ENCODE measurements around the gene IL12RB2. TPM values are rescaled to one million over a fixed set of nuclear protein-coding genes. Genes with fewer than 3 reads are reported as not detected.
A peak's percentile ranks its signal among the peaks of the same experiment; 100 is the strongest.

The IL12RB2 gene
- total and polyA plus RNA-seq, 2 of the 13 experiments (the other 11 are each of a cell fraction or from before 2014, with no cell fraction given): not detected

DNA sequence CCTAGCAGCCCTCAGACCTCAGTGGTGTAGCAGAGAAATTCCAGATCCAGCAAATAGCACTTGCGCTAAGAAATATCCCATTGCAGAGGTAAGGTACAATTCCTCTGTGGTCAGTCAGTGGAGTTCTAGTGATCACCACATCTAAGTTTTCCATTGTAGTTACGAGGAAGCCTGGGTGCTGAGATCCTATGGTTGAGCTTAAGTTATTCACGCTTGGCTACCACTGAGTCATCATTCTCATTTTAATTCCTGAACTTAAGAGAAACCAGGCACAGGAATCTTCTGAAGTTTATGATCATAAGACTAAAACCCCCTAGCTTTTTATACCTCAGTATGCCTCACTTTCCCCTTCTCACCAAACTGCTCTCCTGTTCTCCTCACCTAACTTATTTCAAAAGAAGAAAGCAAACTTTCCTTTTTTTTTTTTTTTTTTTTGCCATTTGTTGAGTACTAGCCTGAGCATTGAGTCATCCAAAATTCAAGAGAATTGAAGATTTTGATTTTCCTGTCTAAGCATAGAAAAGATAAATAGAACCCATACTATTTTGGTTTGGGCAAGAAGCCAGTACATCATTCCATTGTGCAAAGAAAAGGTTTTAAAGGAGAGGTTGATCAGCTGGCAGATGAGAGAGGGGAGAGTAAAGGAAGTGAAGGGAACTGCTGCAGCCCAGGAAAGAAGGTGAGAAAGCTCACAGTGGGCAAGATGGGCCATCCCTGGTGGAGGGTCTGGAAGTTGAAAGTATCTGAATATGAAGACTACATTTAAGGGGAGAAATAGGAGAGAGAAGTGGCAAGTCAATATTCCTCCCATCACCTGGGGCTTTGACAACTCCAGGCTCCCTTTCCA lies 82.6 kb downstream of the IL12RB2 start:
- H3K9ac ChIP-seq (ENCODE audit: insufficient read depth, low read depth, low read length): no peak overlapping the region
- H3K4me1 ChIP-seq (ENCODE audit: insufficient read depth, low read length): no peaks in the 10 kb centered on the region
- FAIRE-seq: no peak
- no peaks in the 10 kb centered on the region for H3K36me3 ChIP-seq (replicated peaks in 1 of 2; ENCODE audit: control insufficient read depth in 1 of 2, insufficient read depth in 2 of 2, low read length in 2 of 2)
- no peaks in the 10 kb centered on the region for H3K79me2 ChIP-seq (ENCODE audit: insufficient read depth, low read length)
- H3K27me3 ChIP-seq (ENCODE audit: control insufficient read depth in 1 of 2, insufficient read depth in 2 of 2, low read length in 2 of 2): no peaks in the 10 kb centered on the region
- no peak overlapping the region for H3K4me3 ChIP-seq (replicated peaks in 1 of 3; ENCODE audit: insufficient read depth in 1 of 3, low read depth in 2 of 3, low read length in 3 of 3)
- H2AFZ ChIP-seq (ENCODE audit: low read length): no peak overlapping the region
- DNase-seq (ENCODE audit: low spot score): no peak
- no peak for TF ChIP-seq MBNL3 (CRISPR knock-in tag; conservative IDR thresholded peaks at IDR 0.05)
- no peak for TF ChIP-seq NR2F6 (IDR thresholded peaks at IDR 0.05)
- TF ChIP-seq NR2F6 (CRISPR knock-in tag; IDR thresholded peaks at IDR 0.05): no peak
- no peak for TF ChIP-seq ZNF354B (CRISPR knock-in tag; IDR thresholded peaks at IDR 0.05)
- no peak for TF ChIP-seq U2AF1 (optimal IDR thresholded peaks at IDR 0.05; ENCODE audit: low read depth, low read length)
- no peak for TF ChIP-seq ONECUT2 (CRISPR knock-in tag; IDR thresholded peaks at IDR 0.05)
- TF ChIP-seq KDM3A (CRISPR knock-in tag; IDR thresholded peaks at IDR 0.05; ENCODE audit: low read depth): no peak
- ATAC-seq: no peak
- no peaks in the 10 kb centered on the region for H4K20me1 ChIP-seq (ENCODE audit: insufficient read depth, low read length)
- WGBS (ENCODE audit: low lambda C conversion rate): 92% methylated on average over 3 of the region's 3 CpGs
- H3K4me2 ChIP-seq (ENCODE audit: low read depth, low read length): no peak overlapping the region
- ChIA-PET POLR2A (no interaction called here), CTCF (ENCODE audit: low intra/inter-chr PET ratio, low total read pairs) (no interaction called here)
- intact Hi-C loops (cut with micrococcal nuclease; ENCODE audit: unreplicated experiment) (no loop called here), in situ Hi-C loops (cut with HindIII; ENCODE audit: extremely low pct_ligation_motif_present, low pct_unique_long_range_greater_than_20kb) (no loop called here)
- H3K27ac ChIP-seq (ENCODE audit: extremely low read length, insufficient read depth, low read length): no peak overlapping the region
- no TSS peak for BruUV-seq (replicated peaks)
- H3K9me3 ChIP-seq (ENCODE audit: low read length): peaks cover 4% of the 10 kb centered on the region; the same call in 1 of the 2 replicates

- BruUV-seq (replicated peaks): no TSS peak
- FAIRE-seq: no peak
- Histone ChIP-seq H3K9me3 (ENCODE audit: low read length) (no peaks in the 10 kb centered on the region), H3K4me1 (ENCODE audit: insufficient read depth, low read length) (no peaks in the 10 kb centered on the region), H3K27ac (ENCODE audit: extremely low read length, insufficient read depth, low read length) (no peak overlapping the region), H3K4me3 (replicated peaks in 1 of 3; ENCODE audit: insufficient read depth in 1 of 3, low read depth in 2 of 3, low read length in 3 of 3) (no peak overlapping the region), H3K36me3 (replicated peaks in 1 of 2; ENCODE audit: control insufficient read depth in 1 of 2, insufficient read depth in 2 of 2, low read length in 2 of 2) (no peaks in the 10 kb centered on the region), H3K79me2 (ENCODE audit: insufficient read depth, low read length) (no peaks in the 10 kb centered on the region), H2AFZ (ENCODE audit: low read length) (no peak overlapping the region), H3K4me2 (ENCODE audit: low read depth, low read length) (no peak overlapping the region), H3K27me3 (ENCODE audit: control insufficient read depth in 1 of 2, insufficient read depth in 2 of 2, low read length in 2 of 2) (no peaks in the 10 kb centered on the region), H3K9ac (ENCODE audit: insufficient read depth, low read depth, low read length) (no peak overlapping the region), H4K20me1 (ENCODE audit: insufficient read depth, low read length) (no peaks in the 10 kb centered on the region)
- intact Hi-C loops (cut with micrococcal nuclease; ENCODE audit: unreplicated experiment) (no loop called here), in situ Hi-C loops (cut with HindIII; ENCODE audit: extremely low pct_ligation_motif_present, low pct_unique_long_range_greater_than_20kb) (no loop called here)
- ChIA-PET POLR2A (no interaction called here), CTCF (ENCODE audit: low intra/inter-chr PET ratio, low total read pairs) (no interaction called here)
- ATAC-seq: peak; percentile 19; the same call in 1 of the 3 replicates
- DNase-seq (ENCODE audit: low spot score): no peak
- WGBS (ENCODE audit: low lambda C conversion rate): 52% methylated on average over 7 of the region's 12 CpGs
- TF ChIP-seq ARNTL (CRISPR knock-in tag; IDR thresholded peaks at IDR 0.05) (no peak), SP140L (CRISPR knock-in tag; IDR thresholded peaks at IDR 0.05; ENCODE audit: borderline replicate concordance) (no peak), BCL3 (CRISPR knock-in tag; IDR thresholded peaks at IDR 0.05) (no peak), ZSCAN25 (CRISPR knock-in tag; IDR thresholded peaks at IDR 0.05) (no peak), ZNF773 (CRISPR knock-in tag; IDR thresholded peaks at IDR 0.05; ENCODE audit: borderline replicate concordance) (no peak)
- TF ChIP-seq, protein P1, sequence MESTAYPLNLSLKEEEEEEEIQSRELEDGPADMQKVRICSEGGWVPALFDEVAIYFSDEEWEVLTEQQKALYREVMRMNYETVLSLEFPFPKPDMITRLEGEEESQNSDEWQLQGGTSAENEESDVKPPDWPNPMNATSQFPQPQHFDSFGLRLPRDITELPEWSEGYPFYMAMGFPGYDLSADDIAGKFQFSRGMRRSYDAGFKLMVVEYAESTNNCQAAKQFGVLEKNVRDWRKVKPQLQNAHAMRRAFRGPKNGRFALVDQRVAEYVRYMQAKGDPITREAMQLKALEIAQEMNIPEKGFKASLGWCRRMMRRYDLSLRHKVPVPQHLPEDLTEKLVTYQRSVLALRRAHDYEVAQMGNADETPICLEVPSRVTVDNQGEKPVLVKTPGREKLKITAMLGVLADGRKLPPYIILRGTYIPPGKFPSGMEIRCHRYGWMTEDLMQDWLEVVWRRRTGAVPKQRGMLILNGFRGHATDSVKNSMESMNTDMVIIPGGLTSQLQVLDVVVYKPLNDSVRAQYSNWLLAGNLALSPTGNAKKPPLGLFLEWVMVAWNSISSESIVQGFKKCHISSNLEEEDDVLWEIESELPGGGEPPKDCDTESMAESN (CRISPR knock-in tag; conservative IDR thresholded peaks at IDR 0.05): no peak
Observed at GRCh38 chr1:67393240-67393639, 85.6 kb downstream of the IL12RB2 start.
